IMR-90 (cell line): ENCODE measurements around the gene TNFRSF11A. TPM values are rescaled to one million over a fixed set of nuclear protein-coding genes. Genes with fewer than 3 reads are reported as not detected.

Source experiments
- ATAC-seq: fragments of 200-7000 bp; cut with Tn5 transposase; 2 replicates; pipeline ENCODE4 v1.9.1; 2020; ENCODE audit warnings: low read depth, mild to moderate bottlenecking, moderate library complexity
- BruUV-seq: library from RNA; stranded (reverse); fragments of 400-500 nt; replicated peaks from 2 replicates; lab custom pipeline; 2021; lab: Mats Ljungman, UMichigan
- CTCF ChIA-PET: fragments of 300-600 bp; formaldehyde crosslinking; extraction: SDS; loops from one replicate; lab custom pipeline; 2021; ENCODE audit warnings: antibody characterized with exemption; lab: Yijun Ruan, JAX
- POLR2A ChIA-PET: fragments of 300-600 bp; sonication (Branson Sonifier 250); formaldehyde crosslinking; loops from one replicate; lab custom pipeline; 2022; ENCODE audit warnings: antibody characterized with exemption; ENCODE audit not compliant: unreplicated experiment; lab: Charles Lee
- DNase-seq: peaks from one replicate; pipeline ENCODE4 v3.0.0; 2013
- H2AFZ ChIP-seq: replicated peaks from 2 replicates; pipeline ENCODE3; 2013; ENCODE audit warnings: low read length, mild to moderate bottlenecking; ENCODE audit not compliant: poor library complexity
- H2AK5ac ChIP-seq: 2 replicates; pipeline ENCODE4 v1.6.1; 2013; ENCODE audit warnings: low read depth, low read length, inconsistent platforms
- H2AK9ac ChIP-seq: replicated peaks from 2 replicates; pipeline ENCODE3; 2013; ENCODE audit warnings: mild to moderate bottlenecking, low read depth, low read length, moderate library complexity; ENCODE audit not compliant: poor library complexity
- H2BK120ac ChIP-seq: 2 replicates; pipeline ENCODE4 v1.6.1; 2013; ENCODE audit warnings: low read depth, low read length, inconsistent platforms
- H2BK15ac ChIP-seq: 3 replicates; pipeline ENCODE4 v1.6.1; 2013; ENCODE audit warnings: low read depth, low read length, inconsistent platforms
- H2BK20ac ChIP-seq: 2 replicates; pipeline ENCODE4 v1.6.1; 2013; ENCODE audit warnings: low read depth, mild to moderate bottlenecking, inconsistent platforms, low read length, moderate library complexity
- H2BK5ac ChIP-seq: 2 replicates; pipeline ENCODE4 v1.6.1; 2013; ENCODE audit warnings: mild to moderate bottlenecking, low read depth, low read length, inconsistent platforms; ENCODE audit not compliant: poor library complexity, severe bottlenecking
- H3K14ac ChIP-seq: replicated peaks from 2 replicates; pipeline ENCODE4 v1.6.1; 2013; ENCODE audit warnings: low read depth, low read length, inconsistent platforms
- H3K18ac ChIP-seq: 2 replicates; pipeline ENCODE4 v1.6.1; 2013; ENCODE audit warnings: low read depth, low read length, control low read depth
- H3K23ac ChIP-seq: 2 replicates; pipeline ENCODE4 v1.6.1; 2013; ENCODE audit warnings: low read depth, low read length, inconsistent platforms
- H3K27ac ChIP-seq: 2 replicates; pipeline ENCODE4 v1.5.1; 2013; ENCODE audit warnings: mild to moderate bottlenecking, control low read depth, low read length; ENCODE audit not compliant: insufficient read depth
- H3K27me3 ChIP-seq: 2 replicates; pipeline ENCODE4 v1.6.1; 2013; ENCODE audit warnings: low read length; ENCODE audit not compliant: control insufficient read depth, insufficient read depth
- H3K36me3 ChIP-seq: 2 replicates; pipeline ENCODE4 v1.6.1; 2013; ENCODE audit warnings: low read length, mixed read lengths; ENCODE audit not compliant: control insufficient read depth, insufficient read depth
- H3K4ac ChIP-seq: 2 replicates; pipeline ENCODE4 v1.6.1; 2013; ENCODE audit warnings: low read depth, low read length, inconsistent platforms
- H3K4me1 ChIP-seq: 2 replicates; pipeline ENCODE4 v1.6.1; 2013; ENCODE audit warnings: low read length, mixed read lengths; ENCODE audit not compliant: control insufficient read depth, insufficient read depth
- H3K4me2 ChIP-seq: 2 replicates; pipeline ENCODE4 v1.6.1; 2013; ENCODE audit warnings: low read depth, mild to moderate bottlenecking, control low read depth, low read length, moderate library complexity
- H3K4me3 ChIP-seq: 2 replicates; pipeline ENCODE4 v1.5.1; 2013; ENCODE audit warnings: low read depth, mild to moderate bottlenecking, control low read depth, low read length, moderate library complexity; ENCODE audit not compliant: insufficient read depth
- H3K56ac ChIP-seq: 2 replicates; pipeline ENCODE4 v1.6.1; 2013; ENCODE audit warnings: low read length, inconsistent platforms; ENCODE audit not compliant: insufficient read depth; ENCODE audit errors: extremely low read depth
- H3K79me1 ChIP-seq, 2 experiments: 2 replicates each; pipeline ENCODE4 v1.6.1; 2013; ENCODE audit warnings: low read length in 2 of 2, inconsistent platforms in 1 of 2, low read depth in 1 of 2
- H3K9ac ChIP-seq: 2 replicates; pipeline ENCODE4 v1.6.1; 2013; ENCODE audit warnings: low read depth, low read length, control low read depth
- H3K9me1 ChIP-seq: 2 replicates; pipeline ENCODE4 v1.6.1; 2013; ENCODE audit warnings: low read length, inconsistent platforms; ENCODE audit not compliant: insufficient read depth
- H3K9me3 ChIP-seq: 2 replicates; pipeline ENCODE4 v1.6.1; 2013; ENCODE audit warnings: low read length; ENCODE audit not compliant: control insufficient read depth, insufficient read depth
- H4K20me1 ChIP-seq: 2 replicates; pipeline ENCODE4 v1.6.1; 2013; ENCODE audit warnings: low read length, inconsistent platforms; ENCODE audit not compliant: insufficient read depth
- H4K5ac ChIP-seq: 2 replicates; pipeline ENCODE4 v1.6.1; 2013; ENCODE audit warnings: mild to moderate bottlenecking, low read depth, low read length, control low read depth
- H4K8ac ChIP-seq, 2 experiments: 2 replicates each; pipeline ENCODE4 v1.6.1; 2013; ENCODE audit warnings: low read depth in 2 of 2, low read length in 2 of 2, control low read depth in 1 of 2, inconsistent platforms in 1 of 2
- H4K91ac ChIP-seq: 2 replicates; pipeline ENCODE4 v1.6.1; 2013; ENCODE audit warnings: low read depth, low read length, inconsistent platforms; ENCODE audit not compliant: insufficient read depth
- BHLHE40 ChIP-seq: fragments of 150-350 bp; IDR thresholded peaks from 2 replicates; pipeline ENCODE4 v1.6.1; 2016; ENCODE audit warnings: mild to moderate bottlenecking, low read depth, low read length
- CEBPB ChIP-seq: IDR thresholded peaks from 2 replicates; pipeline ENCODE4 v1.6.1; 2012; ENCODE audit warnings: low read depth, low read length, improper control_type of control experiment
- CHD1 ChIP-seq: IDR thresholded peaks from 2 replicates; pipeline ENCODE4 v1.6.1; 2012; ENCODE audit warnings: low read depth, low read length, improper control_type of control experiment
- CTCF ChIP-seq: conservative IDR thresholded peaks from 2 replicates; pipeline ENCODE4 v1.5.1; 2012; ENCODE audit warnings: mild to moderate bottlenecking, low read depth, low read length, improper control_type of control experiment
- ELK1 ChIP-seq: fragments of 150-350 bp; IDR thresholded peaks from 2 replicates; pipeline ENCODE4 v1.6.1; 2016; ENCODE audit warnings: low read depth, mild to moderate bottlenecking, low read length, moderate library complexity, borderline replicate concordance
- MXI1 ChIP-seq: IDR thresholded peaks from 2 replicates; pipeline ENCODE4 v1.6.1; 2012; ENCODE audit warnings: low read depth, mild to moderate bottlenecking, low read length, moderate library complexity, borderline replicate concordance
- NFE2L2 ChIP-seq: fragments of 150-350 bp; IDR thresholded peaks from 2 replicates; pipeline ENCODE4 v1.6.1; 2016; ENCODE audit warnings: low read depth, mild to moderate bottlenecking, low read length
- POLR2A ChIP-seq: IDR thresholded peaks from 2 replicates; pipeline ENCODE4 v1.6.1; 2012; ENCODE audit warnings: mild to moderate bottlenecking, low read depth, low read length
- RAD21 ChIP-seq: IDR thresholded peaks from 2 replicates; pipeline ENCODE4 v1.6.1; 2012; ENCODE audit warnings: low read length, improper control_type of control experiment
- RCOR1 ChIP-seq: IDR thresholded peaks from 2 replicates; pipeline ENCODE4 v1.6.1; 2012; ENCODE audit warnings: mild to moderate bottlenecking, low read length, improper control_type of control experiment; ENCODE audit not compliant: insufficient replicate concordance
- RFX5 ChIP-seq: IDR thresholded peaks from 2 replicates; pipeline ENCODE4 v1.8.0; 2012; ENCODE audit warnings: low read depth, mild to moderate bottlenecking, low read length, moderate library complexity
- SMC3 ChIP-seq: fragments of 150-350 bp; IDR thresholded peaks from 2 replicates; pipeline ENCODE4 v1.6.1; 2016; ENCODE audit warnings: low read depth, mild to moderate bottlenecking, antibody characterized with exemption, low read length, moderate library complexity
- USF2 ChIP-seq: fragments of 150-350 bp; IDR thresholded peaks from 2 replicates; pipeline ENCODE4 v1.6.1; 2017; ENCODE audit warnings: mild to moderate bottlenecking, antibody characterized with exemption, low read length, low read depth
- WGBS, 2 experiments: methylation state at CpG; one replicate each; pipeline versions ENCODE4 v1.1.5 to v1.1.7; 2013; ENCODE audit warnings: missing lambda C conversion rate in 2 of 2; ENCODE audit not compliant: insufficient read length in 1 of 2; ENCODE audit errors: extremely low coverage in 2 of 2; 5-methylcytosine and 5-hydroxymethylcytosine counted together
- dilution Hi-C: fragments of 300-500 bp; cut with HindIII; formaldehyde crosslinking; loops from one replicate; pipeline ENCODE4 v1.14.3; 2018; ENCODE audit warnings: low sequenced_read_pairs; ENCODE audit not compliant: unreplicated experiment
- in situ Hi-C: fragments of 300-500 bp; cut with MboI; formaldehyde crosslinking; loops from 3 replicates; pipeline ENCODE4 v1.14.3; 2019; ENCODE audit warnings: low sequenced_read_pairs, inconsistent platforms, mixed read lengths
- intact Hi-C: fragments of 100-400 bp; cut with micrococcal nuclease; formaldehyde crosslinking; loops from 2 replicates; pipeline ENCODE4 v1.10.0; 2022
- polyA plus RNA-seq, 3 experiments: library from polyadenylated mRNA; depleted of rRNA; stranded (reverse); fragments of >200 nt; gene quantifications; 2 replicates each; pipeline ENCODE4 v1.2.3, GENCODE V29; 2012; ENCODE audit warnings: low replicate concordance in 1 of 3
- total RNA-seq: library from RNA; depleted of rRNA; stranded (reverse); fragments of >200 nt; gene quantifications from 2 replicates; pipeline ENCODE4 v1.2.3, GENCODE V29; 2012

The TNFRSF11A gene
- total and polyA plus RNA-seq, 2 of the 4 experiments (the other 2 are of a cell fraction), result under 0.01 TPM; not detected in 1

DNA sequence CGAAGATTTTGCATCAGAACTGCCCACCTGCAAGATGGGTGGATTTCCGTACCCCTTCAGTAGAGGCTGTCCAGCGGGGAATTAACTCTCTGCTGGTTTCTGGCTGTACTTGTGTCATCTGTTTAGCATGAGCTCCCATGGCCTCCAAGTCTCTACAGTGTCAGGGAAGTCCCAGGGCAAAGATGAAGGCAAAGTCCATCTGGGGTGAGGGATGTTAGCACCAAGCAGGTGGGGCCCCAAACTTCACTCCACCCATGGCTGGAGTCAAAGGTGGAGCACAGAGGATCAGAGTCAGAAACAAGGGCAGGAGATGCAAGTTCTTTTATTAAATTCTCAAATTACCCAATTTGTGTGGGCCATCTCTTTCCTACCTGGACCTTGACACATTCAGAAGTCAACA lies 78.0 kb downstream of the TNFRSF11A start:
- Histone ChIP-seq H3K9me3 (no peaks in the 10 kb centered on the region), H3K4ac (no peak overlapping the region), H3K4me2 (no peak overlapping the region), H3K9me1 (no peaks in the 10 kb centered on the region), H3K14ac (no peak overlapping the region), H2AFZ (no peak overlapping the region), H3K4me3 (no peak overlapping the region), H3K79me1 (no peaks in the 10 kb centered on the region), H4K8ac (no peak overlapping the region), H2BK5ac (no peak overlapping the region), H3K9ac (no peak overlapping the region), H4K5ac (no peak overlapping the region), H2AK5ac (no peak overlapping the region), H3K18ac (no peak overlapping the region), H3K4me1 (no peaks in the 10 kb centered on the region), H2BK20ac (no peak overlapping the region), H2BK15ac (no peak overlapping the region), H3K27ac (no peak overlapping the region), H4K20me1 (no peaks in the 10 kb centered on the region), H3K27me3 (peaks cover 6% of the 10 kb centered on the region), H3K56ac (no peak overlapping the region), H3K36me3 (no peaks in the 10 kb centered on the region), H2BK120ac (no peak overlapping the region), H3K23ac (no peak overlapping the region), H4K91ac (no peak overlapping the region), H2AK9ac (no peak overlapping the region)
- ATAC-seq (no peak), DNase-seq (no peak)
- in situ Hi-C loops (no loop called here), dilution Hi-C loops (no loop called here), intact Hi-C loops (no loop called here)
- ChIA-PET CTCF (no interaction called here), POLR2A (no interaction called here)
- no peak for TF ChIP-seq CHD1
- no peak for TF ChIP-seq CEBPB
- no peak for TF ChIP-seq RFX5
- no peak for TF ChIP-seq CTCF
- TF ChIP-seq USF2, result no peak
- no peak for TF ChIP-seq RCOR1
- TF ChIP-seq ELK1, result no peak
- no peak for TF ChIP-seq RAD21
- no peak for TF ChIP-seq BHLHE40
- TF ChIP-seq SMC3, result no peak
- no peak for TF ChIP-seq POLR2A
- TF ChIP-seq NFE2L2, result no peak
- TF ChIP-seq MXI1, result no peak
- BruUV-seq, result no TSS peak
- WGBS, 2 experiments, result 58% methylated on average over 2 of the region's 3 CpGs; no CpG with 5 or more reads in 1 of the 2 experiments
